H1 (cell line): ENCODE data around the gene PAX7. TPM values are rescaled to one million over a fixed set of nuclear protein-coding genes. Genes with fewer than 3 reads are reported as not detected.

Source experiments
- CTCF ChIA-PET: fragments of 300-600 bp; sonication (Branson Sonifier 250); formaldehyde crosslinking; loops from one replicate; lab custom pipeline; 2021; ENCODE audit not compliant: partially characterized antibody; lab: Charles Lee
- POLR2A ChIA-PET: fragments of 300-600 bp; sonication (Branson Sonifier 250); formaldehyde crosslinking; loops from one replicate; lab custom pipeline; 2021; ENCODE audit warnings: inconsistent platforms; ENCODE audit not compliant: partially characterized antibody; lab: Charles Lee
- DNase-seq, 2 experiments: peaks; one replicate each; pipeline versions ENCODE4 v3.0.0 to v3.0.0-alpha.2; 2010 to 2022; ENCODE audit warnings: low spot score in 2 of 2, low read depth in 1 of 2, mixed read lengths in 1 of 2
- FAIRE-seq: peaks from 2 replicates; lab custom pipeline; 2011; peaks lifted over from hg19 to GRCh38; lab: Jason Lieb, UNC
- H2AFZ ChIP-seq: 2 replicates; pipeline ENCODE4 v1.8.1; 2012; ENCODE audit warnings: low read length, inconsistent platforms
- H2AK5ac ChIP-seq: 2 replicates; pipeline ENCODE4 v1.6.1; 2013; ENCODE audit warnings: low read depth, low read length
- H2BK120ac ChIP-seq: replicated peaks from 2 replicates; pipeline ENCODE3; 2013; ENCODE audit warnings: low read depth, low read length, inconsistent platforms
- H2BK12ac ChIP-seq: 2 replicates; pipeline ENCODE4 v1.6.1; 2013; ENCODE audit warnings: low read depth, low read length
- H2BK15ac ChIP-seq: 2 replicates; pipeline ENCODE4 v1.6.1; 2013; ENCODE audit warnings: low read length
- H2BK20ac ChIP-seq: 2 replicates; pipeline ENCODE4 v1.6.1; 2013; ENCODE audit warnings: low read length
- H2BK5ac ChIP-seq: 2 replicates; pipeline ENCODE4 v1.6.1; 2013; ENCODE audit warnings: low read depth, low read length
- H3K14ac ChIP-seq: 2 replicates; pipeline ENCODE4 v1.6.1; 2013; ENCODE audit warnings: inconsistent platforms; ENCODE audit not compliant: insufficient read length
- H3K18ac ChIP-seq: 2 replicates; pipeline ENCODE4 v1.6.1; 2013; ENCODE audit warnings: low read length; ENCODE audit errors: extremely low read depth
- H3K23ac ChIP-seq: 2 replicates; pipeline ENCODE4 v1.6.1; 2013; ENCODE audit warnings: inconsistent platforms; ENCODE audit not compliant: insufficient read length
- H3K23me2 ChIP-seq: 2 replicates; pipeline ENCODE4 v1.6.1; 2013; ENCODE audit warnings: low read depth, low read length
- H3K27ac ChIP-seq: 2 replicates; pipeline ENCODE4 v1.6.1; 2011; ENCODE audit warnings: low read depth, low read length, inconsistent platforms
- H3K27me3 ChIP-seq, 4 experiments: replicated peaks in 1 of 4; 1 replicate in 1 of 4; 2 replicates in 3 of 4; pipeline versions ENCODE4 v1.6.1 to v1.8.1; 2011 to 2013; ENCODE audit warnings: low read length in 3 of 4, mild to moderate bottlenecking in 3 of 4, inconsistent platforms in 2 of 4, mixed read lengths in 2 of 4, moderate library complexity in 1 of 4; ENCODE audit not compliant: control insufficient read depth in 3 of 4, insufficient read depth in 3 of 4; ENCODE audit errors: extremely low read depth in 1 of 4
- H3K36me3 ChIP-seq, 4 experiments: 2 replicates each; pipeline versions ENCODE4 v1.6.1 to v1.8.1; 2011 to 2013; ENCODE audit warnings: mild to moderate bottlenecking in 4 of 4, low read length in 3 of 4, moderate library complexity in 2 of 4, control low read depth in 1 of 4, inconsistent platforms in 1 of 4; ENCODE audit not compliant: insufficient read depth in 4 of 4, control insufficient read depth in 2 of 4
- H3K4ac ChIP-seq: replicated peaks from 2 replicates; pipeline ENCODE3; 2013; ENCODE audit warnings: low read length, low read depth, mixed read lengths, inconsistent platforms; ENCODE audit not compliant: insufficient read length
- H3K4me1 ChIP-seq, 4 experiments: replicated peaks in 1 of 4; 1 replicate in 1 of 4; 2 replicates in 3 of 4; pipeline versions ENCODE4 v1.6.1 to v1.8.1; 2011 to 2013; ENCODE audit warnings: low read length in 3 of 4, inconsistent platforms in 2 of 4, mixed read lengths in 1 of 4; ENCODE audit not compliant: insufficient read depth in 4 of 4, control insufficient read depth in 3 of 4
- H3K4me2 ChIP-seq, 2 experiments: 2 replicates each; pipeline versions ENCODE4 v1.6.1 to v1.8.1; 2011 to 2013; ENCODE audit warnings: low read depth in 2 of 2, low read length in 2 of 2, control low read depth in 1 of 2, inconsistent platforms in 1 of 2, mild to moderate bottlenecking in 1 of 2; ENCODE audit not compliant: insufficient read depth in 1 of 2
- H3K4me3 ChIP-seq, 4 experiments: fragments of 200-600, 300-600 bp in 1 of 4; sonication (generic), shearing (Covaris generic), sonication (Bioruptor Twin) in 1 of 4; 2 replicates each; pipeline versions ENCODE4 v1.5.1 to v1.8.1; 2011 to 2016; ENCODE audit warnings: low read length in 4 of 4, low read depth in 3 of 4, control low read depth in 2 of 4, inconsistent platforms in 2 of 4, mild to moderate bottlenecking in 2 of 4, mixed read lengths in 1 of 4, moderate library complexity in 1 of 4; ENCODE audit not compliant: insufficient read depth in 2 of 4; ENCODE audit errors: extremely low read depth in 1 of 4
- H3K56ac ChIP-seq: replicated peaks from 2 replicates; pipeline ENCODE3; 2013; ENCODE audit warnings: low read depth, mild to moderate bottlenecking, mixed read lengths, low read length, inconsistent platforms; ENCODE audit not compliant: insufficient read length
- H3K79me1 ChIP-seq: 2 replicates; pipeline ENCODE4 v1.6.1; 2013; ENCODE audit warnings: low read depth, low read length, control low read depth
- H3K79me2 ChIP-seq, 2 experiments: 2 replicates each; pipeline versions ENCODE4 v1.6.1 to v1.8.1; 2012 to 2013; ENCODE audit warnings: low read length in 2 of 2, mild to moderate bottlenecking in 2 of 2, inconsistent platforms in 1 of 2; ENCODE audit not compliant: insufficient read depth in 2 of 2, control insufficient read depth in 1 of 2
- H3K9ac ChIP-seq, 4 experiments: replicated peaks in 1 of 4; 1 replicate in 1 of 4; 2 replicates in 3 of 4; pipeline versions ENCODE4 v1.6.1 to v1.8.1; 2011 to 2013; ENCODE audit warnings: low read depth in 3 of 4, low read length in 3 of 4, control low read depth in 2 of 4, mild to moderate bottlenecking in 2 of 4, moderate library complexity in 2 of 4, inconsistent platforms in 1 of 4; ENCODE audit errors: extremely low read depth in 1 of 4
- H3K9me3 ChIP-seq, 2 experiments: 2 replicates each; pipeline versions ENCODE4 v1.6.1 to v1.8.1; 2012 to 2013; ENCODE audit warnings: mild to moderate bottlenecking in 2 of 2, moderate library complexity in 2 of 2, control low read depth in 1 of 2, inconsistent platforms in 1 of 2, low read depth in 1 of 2, low read length in 1 of 2, mixed read lengths in 1 of 2; ENCODE audit not compliant: insufficient read depth in 2 of 2
- H4K20me1 ChIP-seq, 2 experiments: replicated peaks in 1 of 2; 2 replicates each; pipeline versions ENCODE3 to v1.8.1; 2011 to 2013; ENCODE audit warnings: inconsistent platforms in 2 of 2, low read length in 2 of 2, mild to moderate bottlenecking in 1 of 2; ENCODE audit not compliant: insufficient read depth in 2 of 2, control insufficient read depth in 1 of 2
- H4K5ac ChIP-seq: 2 replicates; pipeline ENCODE4 v1.6.1; 2013; ENCODE audit warnings: low read length, low read depth, mixed read lengths, inconsistent platforms; ENCODE audit not compliant: insufficient read length
- H4K8ac ChIP-seq: 2 replicates; pipeline ENCODE4 v1.8.0; 2013; ENCODE audit warnings: mild to moderate bottlenecking, moderate library complexity, low read length, inconsistent platforms; ENCODE audit not compliant: insufficient read depth; ENCODE audit errors: extremely low read depth
- H4K91ac ChIP-seq: replicated peaks from 2 replicates; pipeline ENCODE3; 2013; ENCODE audit warnings: low read length, mixed read lengths, inconsistent platforms; ENCODE audit not compliant: insufficient read length
- YY1 ChIP-seq: IDR thresholded peaks from 2 replicates; pipeline ENCODE4 v1.6.1; 2011; ENCODE audit warnings: low read depth, mild to moderate bottlenecking, low read length
- WGBS, 2 experiments: shearing (Covaris generic) in 1 of 2; methylation state at CpG; one replicate each; pipeline versions ENCODE4 v1.1.6 to v1.1.7; 2013 to 2015; ENCODE audit warnings: low lambda C conversion rate in 2 of 2, mixed read lengths in 2 of 2, inconsistent platforms in 1 of 2, low coverage in 1 of 2, missing lambda C conversion rate in 1 of 2; ENCODE audit not compliant: insufficient replicate concordance in 2 of 2, insufficient coverage in 1 of 2, insufficient read length in 1 of 2; ENCODE audit errors: extremely low coverage in 1 of 2, missing lambda C conversion rate in 1 of 2; 5-methylcytosine and 5-hydroxymethylcytosine counted together
- polyA plus RNA-seq, 7 experiments: library from polyadenylated mRNA; depleted of rRNA in 3 of 7; stranded (reverse) in 5 of 7; unstranded in 2 of 7; fragments of >200 nt in 5 of 7; fragments of 200-250 nt in 2 of 7; gene quantifications; 1 replicate in 5 of 7; 2 replicates in 1 of 7; 4 replicates in 1 of 7; pipeline versions ENCODE4 v1.2.1 to v1.2.3, GENCODE V29; 2011 to 2013; ENCODE audit warnings: missing spikeins in 2 of 7, mixed read lengths in 2 of 7
- total RNA-seq: library from RNA; stranded (reverse); fragmentation: NEBNext Ultra II Directional; extraction: Animal tissue kit (Norgen Biotek cat#: 25700); gene quantifications from 2 replicates; pipeline ENCODE4 v1.2.1, GENCODE V29; 2021

The PAX7 gene
- total and polyA plus RNA-seq, 2 of the 8 experiments (the other 6 are each of a cell fraction or from before 2014, with no cell fraction given): not detected

DNA sequence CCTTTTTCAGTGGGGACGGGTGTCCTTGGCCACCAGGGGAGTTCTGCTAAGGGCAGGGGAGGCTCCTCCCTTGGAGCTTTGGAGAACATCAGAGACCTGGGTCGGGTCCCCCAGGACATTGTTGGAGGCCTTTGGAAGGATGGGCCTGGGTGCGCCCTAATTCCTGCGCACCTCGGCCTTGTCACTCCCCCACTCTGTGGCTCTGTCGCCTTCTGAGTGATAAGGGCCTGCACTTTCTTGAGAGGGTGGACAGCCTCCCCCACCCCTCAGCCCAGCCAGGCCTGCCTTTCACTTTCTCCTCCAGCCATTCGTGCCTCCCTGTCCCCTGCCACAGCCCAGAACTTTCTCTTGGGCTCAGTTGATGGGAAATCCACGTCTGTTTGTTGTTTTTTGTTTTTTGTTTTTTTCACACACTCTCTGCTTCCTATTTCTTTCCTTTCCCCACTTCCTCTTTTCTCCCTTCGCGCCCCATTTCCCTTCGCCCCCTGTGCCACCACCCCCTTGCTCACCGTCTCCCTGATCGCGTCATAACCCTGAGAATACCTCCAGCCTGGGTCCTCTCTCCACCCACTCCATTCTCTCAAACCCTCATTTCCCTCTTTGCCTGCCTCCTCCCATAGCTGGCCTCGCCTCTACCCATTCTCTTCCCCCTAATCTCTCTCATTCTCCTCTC lies 85.6 kb downstream of the PAX7 start:
- Histone ChIP-seq H3K9ac (no peak overlapping the region), H2AK5ac (no peak overlapping the region), H3K27me3 (peaks cover 23 to 56% (median 45%) of the 10 kb centered on the region in 4 experiments), H3K4ac (no peak overlapping the region), H3K27ac (no peak overlapping the region), H3K4me3 (peak overlapping the region; percentile 19 to 71 (median 33)), H2BK15ac (no peak overlapping the region), H2BK5ac (no peak overlapping the region), H4K8ac (no peak overlapping the region), H4K91ac (no peak overlapping the region), H2BK12ac (no peak overlapping the region), H3K36me3 (no peaks in the 10 kb centered on the region), H3K4me2 (peak overlapping the region; percentile 70 to 79), H2BK20ac (no peak overlapping the region), H3K23me2 (peaks cover 7% of the 10 kb centered on the region; the same call in 1 of the 2 replicates), H3K9me3 (no peaks in the 10 kb centered on the region), H3K18ac (no peak overlapping the region), H3K14ac (no peak overlapping the region), H2BK120ac (no peak overlapping the region), H3K56ac (no peak overlapping the region), H3K79me1 (no peaks in the 10 kb centered on the region), H3K23ac (no peak overlapping the region), H3K79me2 (no peaks in the 10 kb centered on the region), H3K4me1 (peaks cover 0 to 6% (median 1%) of the 10 kb centered on the region in 4 experiments; a peak in 3 of 7 replicates), H2AFZ (peak overlapping the region; percentile 81; the same call in 1 of the 2 replicates), H4K20me1 (no peaks in the 10 kb centered on the region), H4K5ac (no peak overlapping the region)
- WGBS, 2 experiments: 44% methylated on average over 14 of the region's 15 CpGs; no CpG with 5 or more reads in 1 of the 2 experiments
- no peak for DNase-seq
- ChIA-PET POLR2A (no interaction called here), CTCF (interaction anchor here (0.6 to 3.9 kb wide), 8 partner anchors 11 to 160 kb away, joined by 3 to 12 read pairs (median 4); no protein-coding TSS in a partner anchor)
- no peak for TF ChIP-seq YY1
- FAIRE-seq: no peak
